SH-SY5Y (cell line): ENCODE measurements around the gene GLS2.

Source experiments
- GATA2 ChIP-seq: IDR thresholded peaks from 2 replicates; pipeline ENCODE4 v1.6.1; 2011; ENCODE audit warnings: mild to moderate bottlenecking, low read depth, low read length
- GATA3 ChIP-seq: IDR thresholded peaks from 2 replicates; pipeline ENCODE4 v1.6.1; 2011; ENCODE audit warnings: low read depth, mild to moderate bottlenecking, low read length, moderate library complexity

GRCh38 chr12:56520506-56520905 lies 32.5 kb upstream of the GLS2 start:
- no peak for TF ChIP-seq GATA2
- no peak for TF ChIP-seq GATA3
